ENCODE measurements around the gene RIPPLY3.

Gene RIPPLY3

DNA sequence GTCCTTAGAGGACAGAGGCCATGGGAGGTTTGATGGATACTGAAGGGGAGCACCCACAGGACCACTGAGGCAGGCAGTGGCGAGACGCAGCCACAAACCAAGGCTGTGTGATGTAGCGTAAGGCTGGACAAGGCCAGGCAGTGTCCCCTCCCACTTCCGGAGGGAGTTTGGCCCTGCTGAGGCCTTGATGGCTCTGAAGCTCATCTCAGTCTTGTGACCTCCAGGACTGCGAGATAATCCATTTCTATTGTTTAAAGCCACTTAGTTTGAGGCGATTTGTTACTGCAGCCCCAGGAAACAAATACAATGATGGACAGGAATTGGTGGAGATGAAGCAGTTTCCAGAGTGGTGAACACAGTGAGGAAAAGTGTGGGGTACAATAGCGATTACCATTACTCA, 51.1 kb downstream of the RIPPLY3 start:
- no peak overlapping the region for H3K27ac ChIP-seq (ENCODE audit: low read depth, low read length)
- H3K4me3 ChIP-seq (ENCODE audit: low read depth in 1 of 2, low read length in 2 of 2) = no peak overlapping the region
- no peaks in the 10 kb centered on the region for H3K27me3 ChIP-seq (ENCODE audit: control insufficient read depth in 1 of 2, insufficient read depth in 2 of 2, low read length in 2 of 2)
- peaks cover 5% of the 10 kb centered on the region for H3K4me1 ChIP-seq (ENCODE audit: insufficient read depth, low read length)
- no peaks in the 10 kb centered on the region for H3K36me3 ChIP-seq (ENCODE audit: insufficient read depth, low read length)
- no peak overlapping the region for H3K9ac ChIP-seq (ENCODE audit: low read length)
- no peaks in the 10 kb centered on the region for H3K9me3 ChIP-seq (ENCODE audit: low read length)

DNA sequence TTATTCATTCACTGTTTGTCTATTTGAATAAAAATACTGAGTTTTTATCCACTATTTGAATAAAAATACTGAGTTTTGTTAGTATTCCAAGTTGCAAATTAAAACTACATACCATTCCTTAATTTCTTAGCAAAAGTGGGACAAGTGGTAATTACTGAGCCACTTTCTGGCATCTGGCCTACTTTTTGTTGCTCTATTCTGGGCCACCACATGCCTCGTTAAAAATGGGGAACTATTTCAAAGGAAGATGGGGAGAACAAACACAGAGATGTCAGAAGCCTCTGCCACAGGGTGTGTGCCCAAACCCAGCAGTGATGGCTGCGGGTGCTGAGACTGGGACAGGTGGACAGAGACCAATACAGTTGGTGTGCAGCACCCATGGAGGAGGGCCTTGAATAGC, 51.8 kb downstream of the RIPPLY3 start:
- Histone ChIP-seq H3K27me3 (ENCODE audit: control insufficient read depth in 1 of 2, insufficient read depth in 2 of 2, low read length in 2 of 2) (no peaks in the 10 kb centered on the region), H3K27ac (ENCODE audit: low read depth, low read length) (no peak overlapping the region), H3K36me3 (ENCODE audit: insufficient read depth, low read length) (no peaks in the 10 kb centered on the region), H3K9me3 (ENCODE audit: low read length) (no peaks in the 10 kb centered on the region), H3K4me3 (ENCODE audit: low read depth in 1 of 2, low read length in 2 of 2) (no peak overlapping the region), H3K9ac (ENCODE audit: low read length) (no peak overlapping the region), H3K4me1 (ENCODE audit: insufficient read depth, low read length) (peaks cover 5% of the 10 kb centered on the region)

DNA sequence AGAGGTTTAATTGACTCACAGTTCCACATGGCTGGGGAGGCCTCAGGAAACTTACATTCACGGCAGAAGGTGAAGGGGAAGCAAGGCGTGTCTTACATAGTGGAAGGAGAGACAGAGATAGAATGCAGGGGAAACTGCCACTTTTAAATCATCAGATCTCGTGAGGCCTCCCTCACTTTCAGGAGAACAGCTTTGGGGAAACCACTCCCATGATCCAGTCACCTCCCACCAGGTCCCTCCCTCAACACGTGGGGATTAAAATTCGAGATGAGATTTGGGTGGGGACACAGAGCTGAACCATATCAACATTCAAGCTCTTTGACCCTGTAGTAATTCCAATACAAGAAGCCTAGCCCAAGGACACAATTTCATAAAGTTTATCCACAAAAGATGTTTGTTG, 52.7 kb downstream of the RIPPLY3 start:
- no peaks in the 10 kb centered on the region for H3K27me3 ChIP-seq (ENCODE audit: control insufficient read depth in 1 of 2, insufficient read depth in 2 of 2, low read length in 2 of 2)
- peaks cover 5% of the 10 kb centered on the region for H3K4me1 ChIP-seq (ENCODE audit: insufficient read depth, low read length)
- no peak overlapping the region for H3K4me3 ChIP-seq (ENCODE audit: low read depth in 1 of 2, low read length in 2 of 2)
- no peak overlapping the region for H3K9ac ChIP-seq (ENCODE audit: low read length)
- H3K36me3 ChIP-seq (ENCODE audit: insufficient read depth, low read length) = no peaks in the 10 kb centered on the region
- no peak overlapping the region for H3K27ac ChIP-seq (ENCODE audit: low read depth, low read length)
- no peaks in the 10 kb centered on the region for H3K9me3 ChIP-seq (ENCODE audit: low read length)

DNA sequence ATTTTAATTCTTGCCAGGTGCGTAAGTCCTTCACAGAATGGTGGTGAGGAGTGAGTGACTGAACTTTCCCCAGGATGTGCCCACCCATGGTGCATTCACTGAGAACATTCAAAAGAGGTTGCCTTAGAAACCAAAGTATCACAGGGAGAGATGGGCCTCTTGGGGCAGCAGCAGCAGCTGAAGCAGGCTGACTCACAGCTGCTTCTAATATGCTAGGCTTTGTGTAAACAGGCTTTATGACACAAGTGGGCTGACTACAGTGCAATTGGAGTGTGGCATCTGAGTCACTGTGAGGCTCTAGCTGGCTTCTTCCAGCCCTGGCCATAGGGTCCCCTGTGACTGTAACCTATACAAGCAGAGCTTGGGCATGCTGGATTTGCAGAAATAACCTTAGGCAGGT, 53.8 kb downstream of the RIPPLY3 start:
- no peak overlapping the region for H3K27ac ChIP-seq (ENCODE audit: low read depth, low read length)
- H3K36me3 ChIP-seq (ENCODE audit: insufficient read depth, low read length) = no peaks in the 10 kb centered on the region
- no peak overlapping the region for H3K9ac ChIP-seq (ENCODE audit: low read length)
- H3K9me3 ChIP-seq (ENCODE audit: low read length) = no peaks in the 10 kb centered on the region
- H3K4me3 ChIP-seq (ENCODE audit: low read depth in 1 of 2, low read length in 2 of 2) = no peak overlapping the region
- peaks cover 5% of the 10 kb centered on the region for H3K4me1 ChIP-seq (ENCODE audit: insufficient read depth, low read length)
- no peaks in the 10 kb centered on the region for H3K27me3 ChIP-seq (ENCODE audit: control insufficient read depth in 1 of 2, insufficient read depth in 2 of 2, low read length in 2 of 2)

DNA sequence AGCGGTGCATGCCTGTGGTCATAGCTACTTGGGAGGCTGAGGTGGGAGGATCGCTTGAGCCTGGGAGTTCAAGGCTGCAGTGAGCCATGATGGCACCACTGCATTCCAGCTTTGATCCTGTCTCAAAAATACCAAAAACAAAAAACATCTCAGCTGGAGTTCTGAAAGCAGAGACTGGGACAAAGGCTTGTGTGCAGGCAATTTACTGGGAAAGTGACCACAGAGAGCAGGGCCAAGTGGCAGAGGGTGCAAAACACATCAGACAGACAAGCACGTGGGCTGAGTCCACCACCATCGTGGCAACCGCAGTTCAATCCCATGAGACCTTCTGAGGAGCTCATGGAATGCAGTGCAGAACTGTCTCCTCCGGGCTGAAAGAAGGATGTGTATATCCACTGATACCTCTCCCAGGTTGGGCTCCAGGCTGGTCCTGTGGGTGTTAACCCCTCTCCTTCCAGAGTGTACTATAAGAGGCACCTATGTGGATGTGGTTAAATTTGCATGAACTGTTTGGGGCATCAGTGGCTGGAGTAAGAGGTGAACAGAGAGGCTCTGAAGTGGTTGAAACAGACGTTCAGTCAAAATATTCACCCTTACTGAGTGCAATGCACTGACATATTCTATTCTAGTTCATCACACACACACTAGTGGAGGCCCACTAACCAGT, 55.6 kb downstream of the RIPPLY3 start:
- Histone ChIP-seq H3K9ac (ENCODE audit: low read length) (no peak overlapping the region), H3K36me3 (ENCODE audit: insufficient read depth, low read length) (no peaks in the 10 kb centered on the region), H3K4me1 (ENCODE audit: insufficient read depth, low read length) (peaks cover 5% of the 10 kb centered on the region), H3K4me3 (ENCODE audit: low read depth in 1 of 2, low read length in 2 of 2) (no peak overlapping the region), H3K27ac (ENCODE audit: low read depth, low read length) (no peak overlapping the region), H3K9me3 (ENCODE audit: low read length) (no peaks in the 10 kb centered on the region), H3K27me3 (ENCODE audit: control insufficient read depth in 1 of 2, insufficient read depth in 2 of 2, low read length in 2 of 2) (no peaks in the 10 kb centered on the region)

DNA sequence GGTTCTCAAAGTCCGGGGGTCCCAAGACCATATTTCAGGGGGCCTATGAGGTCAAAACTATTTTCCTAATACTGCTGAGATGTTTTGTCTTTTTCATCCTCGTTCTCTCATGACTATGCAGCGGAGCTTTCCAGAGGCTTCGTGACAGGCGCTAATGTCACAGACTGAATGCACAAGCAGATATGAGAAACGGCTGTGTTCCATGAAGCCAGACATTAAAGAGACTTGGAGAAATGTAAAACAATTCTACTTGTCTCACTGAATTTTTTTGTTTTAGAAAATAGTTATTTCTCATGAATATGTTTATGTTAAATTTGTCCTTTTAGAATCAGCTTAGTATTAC, 56.1 kb downstream of the RIPPLY3 start:
- Histone ChIP-seq H3K9ac (ENCODE audit: low read length) (no peak overlapping the region), H3K27me3 (ENCODE audit: control insufficient read depth in 1 of 2, insufficient read depth in 2 of 2, low read length in 2 of 2) (no peaks in the 10 kb centered on the region), H3K9me3 (ENCODE audit: low read length) (no peaks in the 10 kb centered on the region), H3K4me1 (ENCODE audit: insufficient read depth, low read length) (peaks cover 5% of the 10 kb centered on the region), H3K27ac (ENCODE audit: low read depth, low read length) (no peak overlapping the region), H3K36me3 (ENCODE audit: insufficient read depth, low read length) (no peaks in the 10 kb centered on the region), H3K4me3 (ENCODE audit: low read depth in 1 of 2, low read length in 2 of 2) (no peak overlapping the region)

DNA sequence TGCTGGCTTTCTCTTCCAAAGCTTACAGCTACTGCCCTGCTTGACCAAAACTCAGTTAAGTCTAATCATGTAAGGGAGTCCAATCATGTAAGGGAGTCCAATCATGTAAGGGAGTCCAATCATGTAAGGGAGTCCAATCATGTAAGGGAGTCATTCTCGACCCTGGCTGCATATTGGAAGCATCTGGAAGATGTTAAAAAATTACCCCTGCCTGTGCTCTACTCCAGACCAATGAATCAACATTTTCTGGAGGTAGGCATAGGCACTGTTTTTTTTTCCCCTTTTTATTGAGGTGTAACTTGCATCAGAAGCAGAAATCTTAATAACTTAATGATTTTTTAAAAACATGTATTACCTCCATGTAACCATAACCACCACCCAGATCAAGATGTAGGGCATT, 56.9 kb downstream of the RIPPLY3 start:
- Histone ChIP-seq H3K4me3 (ENCODE audit: low read depth in 1 of 2, low read length in 2 of 2) (no peak overlapping the region), H3K9me3 (ENCODE audit: low read length) (no peaks in the 10 kb centered on the region), H3K36me3 (ENCODE audit: insufficient read depth, low read length) (no peaks in the 10 kb centered on the region), H3K27ac (ENCODE audit: low read depth, low read length) (no peak overlapping the region), H3K27me3 (ENCODE audit: control insufficient read depth in 1 of 2, insufficient read depth in 2 of 2, low read length in 2 of 2) (no peaks in the 10 kb centered on the region), H3K9ac (ENCODE audit: low read length) (no peak overlapping the region), H3K4me1 (ENCODE audit: insufficient read depth, low read length) (peaks cover 5% of the 10 kb centered on the region)

DNA sequence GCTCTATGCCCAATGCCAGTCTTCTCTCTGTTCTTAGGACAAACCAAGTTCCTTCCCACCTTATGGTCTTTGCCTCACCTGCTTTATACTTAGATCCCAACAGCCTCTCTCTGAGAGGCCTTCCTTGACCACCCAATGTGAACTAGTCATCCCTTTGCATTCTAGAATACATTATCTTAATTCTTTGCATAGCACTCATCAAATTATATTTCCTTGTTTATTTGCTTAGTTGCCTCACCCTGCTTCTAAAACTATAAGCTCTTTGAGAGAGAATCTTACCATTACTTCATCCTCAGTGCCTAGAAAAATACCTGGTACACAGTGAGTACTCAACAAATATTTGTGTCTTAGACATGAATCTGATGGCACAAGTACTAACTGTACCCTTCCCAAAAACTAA, 58.3 kb downstream of the RIPPLY3 start:
- no peaks in the 10 kb centered on the region for H3K36me3 ChIP-seq (ENCODE audit: insufficient read depth, low read length)
- no peak overlapping the region for H3K9ac ChIP-seq (ENCODE audit: low read length)
- no peaks in the 10 kb centered on the region for H3K9me3 ChIP-seq (ENCODE audit: low read length)
- peaks cover 5% of the 10 kb centered on the region for H3K4me1 ChIP-seq (ENCODE audit: insufficient read depth, low read length)
- H3K4me3 ChIP-seq (ENCODE audit: low read depth in 1 of 2, low read length in 2 of 2) = no peak overlapping the region
- H3K27ac ChIP-seq (ENCODE audit: low read depth, low read length) = no peak overlapping the region
- no peaks in the 10 kb centered on the region for H3K27me3 ChIP-seq (ENCODE audit: control insufficient read depth in 1 of 2, insufficient read depth in 2 of 2, low read length in 2 of 2)

DNA sequence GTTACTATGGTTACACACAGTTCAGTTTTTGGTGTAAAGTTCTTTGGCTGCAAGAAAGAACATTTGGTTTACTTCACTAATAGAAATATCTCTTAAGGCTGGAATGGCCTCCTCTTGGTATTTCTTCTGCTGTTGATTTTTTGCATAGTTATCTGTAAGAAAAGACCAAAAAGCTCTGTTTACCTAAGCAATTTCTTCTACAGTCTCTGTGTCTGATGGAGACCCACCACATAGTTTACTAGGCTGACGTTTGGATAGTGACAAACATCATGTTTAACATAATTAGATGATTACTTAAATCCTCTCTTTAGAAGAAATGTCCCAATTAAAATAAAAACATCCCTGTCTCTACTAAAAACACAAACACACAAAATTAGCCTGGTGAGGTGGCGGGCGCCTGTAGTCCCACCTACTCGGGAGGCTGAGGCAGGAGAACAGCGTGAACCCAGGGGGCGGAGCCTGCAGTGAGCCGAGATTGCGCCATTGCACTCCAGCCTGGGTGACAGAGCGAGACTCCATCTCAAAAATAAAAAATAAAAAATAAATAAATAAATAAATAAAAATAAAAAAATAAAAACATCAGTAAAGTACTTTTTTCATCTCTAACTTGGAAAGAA, 59.2 kb downstream of the RIPPLY3 start:
- H3K36me3 ChIP-seq (ENCODE audit: insufficient read depth, low read length) = no peaks in the 10 kb centered on the region
- H3K27me3 ChIP-seq (ENCODE audit: control insufficient read depth in 1 of 2, insufficient read depth in 2 of 2, low read length in 2 of 2) = no peaks in the 10 kb centered on the region
- no peaks in the 10 kb centered on the region for H3K9me3 ChIP-seq (ENCODE audit: low read length)
- no peak overlapping the region for H3K27ac ChIP-seq (ENCODE audit: low read depth, low read length)
- H3K4me3 ChIP-seq (ENCODE audit: low read depth in 1 of 2, low read length in 2 of 2) = no peak overlapping the region
- no peak overlapping the region for H3K9ac ChIP-seq (ENCODE audit: low read length)
- peaks cover 5% of the 10 kb centered on the region for H3K4me1 ChIP-seq (ENCODE audit: insufficient read depth, low read length)

All from muscle layer of colon (tissue), 2 donors.